ENCODE measurements around the gene ENPEP.
A peak's percentile ranks its signal among the peaks of the same experiment; 100 is the strongest.

The ENPEP gene

GRCh38 chr4:110602061-110602460 is 126.1 kb downstream of the ENPEP start:
- POLR2A ChIA-PET, result no interaction called here
- Histone ChIP-seq H3K4me3 (ENCODE audit: control insufficient read depth in 1 of 7, extremely low read depth in 1 of 7, insufficient read depth in 4 of 7, low read depth in 2 of 7, low read length in 6 of 7) (no peak overlapping the region), H3K27me3 (replicated peaks in 2 of 5; ENCODE audit: control insufficient read depth in 4 of 5, insufficient read depth in 5 of 5, low read length in 4 of 5) (peaks cover 3 to 38% (median 8%) of the 10 kb centered on the region in 5 experiments), H3K4me1 (ENCODE audit: control extremely low read depth in 1 of 4, control insufficient read depth in 4 of 4, insufficient read depth in 4 of 4, low read length in 3 of 4) (no peaks in the 10 kb centered on the region), H3K9me3 (ENCODE audit: control extremely low read depth in 1 of 5, control insufficient read depth in 4 of 5, insufficient read depth in 2 of 5, low read depth in 1 of 5, low read length in 4 of 5) (peaks cover 0 to 2% (median under 1%) of the 10 kb centered on the region in 5 experiments), H3K27ac (ENCODE audit: insufficient read depth in 1 of 2, low read depth in 1 of 2, low read length in 2 of 2, poor library complexity in 1 of 2, severe bottlenecking in 2 of 2) (no peak overlapping the region), H3K36me3 (ENCODE audit: control insufficient read depth in 4 of 4, insufficient read depth in 4 of 4, low read length in 3 of 4) (no peaks in the 10 kb centered on the region)
- WGBS (ENCODE audit: insufficient coverage), result 100% methylated on average over 2 of the region's 2 CpGs
- no peak for DNase-seq
- CTCF ChIA-PET, result interaction anchor here (0.5 kb wide), 1 partner anchor 16 kb away, joined by 3 read pairs; no protein-coding TSS in a partner anchor

GRCh38 chr4:110605077-110605476 is 129.1 kb downstream of the ENPEP start:
- H3K9me3 ChIP-seq (ENCODE audit: control extremely low read depth in 1 of 5, control insufficient read depth in 4 of 5, insufficient read depth in 2 of 5, low read depth in 1 of 5, low read length in 4 of 5), result no peaks in the 10 kb centered on the region
- DNase-seq, result no peak
- CTCF ChIA-PET, result no interaction called here
- no CpG with 5 or more reads among the region's 1 CpG for WGBS (ENCODE audit: insufficient coverage)
- no peak overlapping the region for H3K27ac ChIP-seq (ENCODE audit: insufficient read depth in 1 of 2, low read depth in 1 of 2, low read length in 2 of 2, poor library complexity in 1 of 2, severe bottlenecking in 2 of 2)
- peaks cover 15 to 57% (median 23%) of the 10 kb centered on the region in 5 experiments for H3K27me3 ChIP-seq (replicated peaks in 2 of 5; ENCODE audit: control insufficient read depth in 4 of 5, insufficient read depth in 5 of 5, low read length in 4 of 5)
- POLR2A ChIA-PET, result no interaction called here
- no peak overlapping the region for H3K4me3 ChIP-seq (ENCODE audit: control insufficient read depth in 1 of 7, extremely low read depth in 1 of 7, insufficient read depth in 4 of 7, low read depth in 2 of 7, low read length in 6 of 7)
- H3K36me3 ChIP-seq (ENCODE audit: control insufficient read depth in 4 of 4, insufficient read depth in 4 of 4, low read length in 3 of 4), result no peaks in the 10 kb centered on the region
- H3K4me1 ChIP-seq (ENCODE audit: control extremely low read depth in 1 of 4, control insufficient read depth in 4 of 4, insufficient read depth in 4 of 4, low read length in 3 of 4), result no peaks in the 10 kb centered on the region

GRCh38 chr4:110609044-110609750 is 133.2 kb downstream of the ENPEP start:
- no peak overlapping the region for H3K27ac ChIP-seq (ENCODE audit: insufficient read depth in 1 of 2, low read depth in 1 of 2, low read length in 2 of 2, poor library complexity in 1 of 2, severe bottlenecking in 2 of 2)
- ChIA-PET POLR2A (no interaction called here), CTCF (no interaction called here)
- H3K4me1 ChIP-seq (ENCODE audit: control extremely low read depth in 1 of 4, control insufficient read depth in 4 of 4, insufficient read depth in 4 of 4, low read length in 3 of 4), result peaks cover 0 to 10% (median 7%) of the 10 kb centered on the region in 4 experiments
- no peaks in the 10 kb centered on the region for H3K36me3 ChIP-seq (ENCODE audit: control insufficient read depth in 4 of 4, insufficient read depth in 4 of 4, low read length in 3 of 4)
- DNase-seq, result no peak
- peaks cover 0 to 3% (median 0%) of the 10 kb centered on the region in 5 experiments for H3K9me3 ChIP-seq (ENCODE audit: control extremely low read depth in 1 of 5, control insufficient read depth in 4 of 5, insufficient read depth in 2 of 5, low read depth in 1 of 5, low read length in 4 of 5)
- no peak overlapping the region for H3K4me3 ChIP-seq (ENCODE audit: control insufficient read depth in 1 of 7, extremely low read depth in 1 of 7, insufficient read depth in 4 of 7, low read depth in 2 of 7, low read length in 6 of 7)
- WGBS (ENCODE audit: insufficient coverage), result 19% methylated on average over 3 of the region's 6 CpGs
- H3K27me3 ChIP-seq (replicated peaks in 2 of 5; ENCODE audit: control insufficient read depth in 4 of 5, insufficient read depth in 5 of 5, low read length in 4 of 5), result peaks cover 30 to 79% (median 47%) of the 10 kb centered on the region in 5 experiments

- 2% methylated on average over 14 of the region's 20 CpGs for WGBS (ENCODE audit: insufficient coverage)
- no peaks in the 10 kb centered on the region for H3K36me3 ChIP-seq (ENCODE audit: control insufficient read depth in 4 of 4, insufficient read depth in 4 of 4, low read length in 3 of 4)
- no peak overlapping the region for H3K4me3 ChIP-seq (ENCODE audit: control insufficient read depth in 1 of 7, extremely low read depth in 1 of 7, insufficient read depth in 4 of 7, low read depth in 2 of 7, low read length in 6 of 7)
- no peak overlapping the region for H3K27ac ChIP-seq (ENCODE audit: insufficient read depth in 1 of 2, low read depth in 1 of 2, low read length in 2 of 2, poor library complexity in 1 of 2, severe bottlenecking in 2 of 2)
- CTCF ChIA-PET, result no interaction called here
- peaks cover 0 to 10% (median 7%) of the 10 kb centered on the region in 4 experiments for H3K4me1 ChIP-seq (ENCODE audit: control extremely low read depth in 1 of 4, control insufficient read depth in 4 of 4, insufficient read depth in 4 of 4, low read length in 3 of 4)
- peaks cover 31 to 81% (median 58%) of the 10 kb centered on the region in 5 experiments for H3K27me3 ChIP-seq (replicated peaks in 2 of 5; ENCODE audit: control insufficient read depth in 4 of 5, insufficient read depth in 5 of 5, low read length in 4 of 5)
- H3K9me3 ChIP-seq (ENCODE audit: control extremely low read depth in 1 of 5, control insufficient read depth in 4 of 5, insufficient read depth in 2 of 5, low read depth in 1 of 5, low read length in 4 of 5), result peaks cover 0 to 3% (median 0%) of the 10 kb centered on the region in 5 experiments
- POLR2A ChIA-PET, result no interaction called here
- DNase-seq, result no peak
Observed at GRCh38 chr4:110610620-110610939, 134.6 kb downstream of the ENPEP start.

- Histone ChIP-seq H3K27ac (ENCODE audit: insufficient read depth in 1 of 2, low read depth in 1 of 2, low read length in 2 of 2, poor library complexity in 1 of 2, severe bottlenecking in 2 of 2) (no peak overlapping the region), H3K4me1 (ENCODE audit: control extremely low read depth in 1 of 4, control insufficient read depth in 4 of 4, insufficient read depth in 4 of 4, low read length in 3 of 4) (peaks cover 0 to 10% (median 7%) of the 10 kb centered on the region in 4 experiments), H3K4me3 (ENCODE audit: control insufficient read depth in 1 of 7, extremely low read depth in 1 of 7, insufficient read depth in 4 of 7, low read depth in 2 of 7, low read length in 6 of 7) (peak overlapping the region in 1 of 7 experiments; percentile 19), H3K36me3 (ENCODE audit: control insufficient read depth in 4 of 4, insufficient read depth in 4 of 4, low read length in 3 of 4) (no peaks in the 10 kb centered on the region), H3K27me3 (replicated peaks in 2 of 5; ENCODE audit: control insufficient read depth in 4 of 5, insufficient read depth in 5 of 5, low read length in 4 of 5) (peaks cover 37 to 87% (median 62%) of the 10 kb centered on the region in 5 experiments), H3K9me3 (ENCODE audit: control extremely low read depth in 1 of 5, control insufficient read depth in 4 of 5, insufficient read depth in 2 of 5, low read depth in 1 of 5, low read length in 4 of 5) (peaks cover 0 to 3% (median 0%) of the 10 kb centered on the region in 5 experiments)
- peak in 2 of 3 donors; percentile 28 to 51 for DNase-seq
- ChIA-PET CTCF (interaction anchor here (0.7 to 1.0 kb wide), 3 partner anchors 13 to 56 kb away, joined by 3 read pairs; no protein-coding TSS in a partner anchor), POLR2A (no interaction called here)
- 4% methylated on average over 52 of the region's 54 CpGs for WGBS (ENCODE audit: insufficient coverage)
Observed at GRCh38 chr4:110610940-110611831, 135.2 kb downstream of the ENPEP start.

- CTCF ChIA-PET, result interaction anchor here (0.7 to 1.0 kb wide), 4 partner anchors 12 to 57 kb away, joined by 3 read pairs; no protein-coding TSS in a partner anchor
- H3K9me3 ChIP-seq (ENCODE audit: control extremely low read depth in 1 of 5, control insufficient read depth in 4 of 5, insufficient read depth in 2 of 5, low read depth in 1 of 5, low read length in 4 of 5), result peaks cover 0 to 3% (median 0%) of the 10 kb centered on the region in 5 experiments
- POLR2A ChIA-PET, result no interaction called here
- peak in 1 of 3 donors; percentile 9 for DNase-seq
- WGBS (ENCODE audit: insufficient coverage), result 6% methylated on average over 28 of the region's 30 CpGs
- peaks cover 0 to 10% (median 7%) of the 10 kb centered on the region in 4 experiments for H3K4me1 ChIP-seq (ENCODE audit: control extremely low read depth in 1 of 4, control insufficient read depth in 4 of 4, insufficient read depth in 4 of 4, low read length in 3 of 4)
- H3K4me3 ChIP-seq (ENCODE audit: control insufficient read depth in 1 of 7, extremely low read depth in 1 of 7, insufficient read depth in 4 of 7, low read depth in 2 of 7, low read length in 6 of 7), result no peak overlapping the region
- peaks cover 45 to 95% (median 70%) of the 10 kb centered on the region in 5 experiments for H3K27me3 ChIP-seq (replicated peaks in 2 of 5; ENCODE audit: control insufficient read depth in 4 of 5, insufficient read depth in 5 of 5, low read length in 4 of 5)
- no peaks in the 10 kb centered on the region for H3K36me3 ChIP-seq (ENCODE audit: control insufficient read depth in 4 of 4, insufficient read depth in 4 of 4, low read length in 3 of 4)
- no peak overlapping the region for H3K27ac ChIP-seq (ENCODE audit: insufficient read depth in 1 of 2, low read depth in 1 of 2, low read length in 2 of 2, poor library complexity in 1 of 2, severe bottlenecking in 2 of 2)
Observed at GRCh38 chr4:110611968-110612447, 136.1 kb downstream of the ENPEP start.

Data from common myeloid progenitor, CD34-positive (primary cell).